ENCODE measurements around the gene MX2. TPM values are rescaled to one million over a fixed set of nuclear protein-coding genes. Genes with fewer than 3 reads are reported as not detected.

The MX2 gene
- total and polyA plus RNA-seq, 4 donors = 0.69 to 4.7 (median 2.2) TPM

DNA sequence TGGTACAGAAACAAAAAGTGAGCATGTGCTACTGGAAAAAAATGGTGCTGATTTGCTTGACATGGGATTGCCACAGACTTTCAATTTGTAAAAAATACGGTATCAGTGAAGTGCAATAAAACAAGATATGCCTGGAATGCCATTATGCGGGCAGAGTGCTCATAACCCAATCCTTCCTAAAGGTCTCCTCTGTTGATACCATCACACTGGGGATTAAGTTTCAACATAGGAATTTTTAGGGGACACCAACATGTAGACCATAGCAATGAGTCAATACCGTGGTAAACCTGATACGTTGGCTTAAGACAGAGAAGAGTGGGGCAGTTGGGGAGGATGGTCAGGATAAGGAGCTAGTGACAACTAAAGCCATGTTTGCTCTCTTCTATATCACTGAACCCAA is 84.8 kb downstream of the MX2 start:
- TF ChIP-seq SP1 (IDR thresholded peaks at IDR 0.05) (no peak), GABPA (IDR thresholded peaks at IDR 0.05 in 1 of 2, conservative IDR thresholded peaks at IDR 0.05 in 1 of 2) (no peak), HNF4A (conservative IDR thresholded peaks at IDR 0.05) (no peak), NR2F2 (IDR thresholded peaks at IDR 0.05) (no peak), YY1 (IDR thresholded peaks at IDR 0.05) (no peak), FOXA1 (IDR thresholded peaks at IDR 0.05) (no peak), TAF1 (conservative IDR thresholded peaks at IDR 0.05) (no peak), JUND (IDR thresholded peaks at IDR 0.05) (no peak), RAD21 (IDR thresholded peaks at IDR 0.05) (no peak), HNF4G (IDR thresholded peaks at IDR 0.05) (no peak), RXRA (IDR thresholded peaks at IDR 0.05) (no peak), FOXA2 (IDR thresholded peaks at IDR 0.05) (no peak), EGR1 (IDR thresholded peaks at IDR 0.05; ENCODE audit: low read depth in 2 of 2) (no peak)
- TF ChIP-seq, protein P1, sequence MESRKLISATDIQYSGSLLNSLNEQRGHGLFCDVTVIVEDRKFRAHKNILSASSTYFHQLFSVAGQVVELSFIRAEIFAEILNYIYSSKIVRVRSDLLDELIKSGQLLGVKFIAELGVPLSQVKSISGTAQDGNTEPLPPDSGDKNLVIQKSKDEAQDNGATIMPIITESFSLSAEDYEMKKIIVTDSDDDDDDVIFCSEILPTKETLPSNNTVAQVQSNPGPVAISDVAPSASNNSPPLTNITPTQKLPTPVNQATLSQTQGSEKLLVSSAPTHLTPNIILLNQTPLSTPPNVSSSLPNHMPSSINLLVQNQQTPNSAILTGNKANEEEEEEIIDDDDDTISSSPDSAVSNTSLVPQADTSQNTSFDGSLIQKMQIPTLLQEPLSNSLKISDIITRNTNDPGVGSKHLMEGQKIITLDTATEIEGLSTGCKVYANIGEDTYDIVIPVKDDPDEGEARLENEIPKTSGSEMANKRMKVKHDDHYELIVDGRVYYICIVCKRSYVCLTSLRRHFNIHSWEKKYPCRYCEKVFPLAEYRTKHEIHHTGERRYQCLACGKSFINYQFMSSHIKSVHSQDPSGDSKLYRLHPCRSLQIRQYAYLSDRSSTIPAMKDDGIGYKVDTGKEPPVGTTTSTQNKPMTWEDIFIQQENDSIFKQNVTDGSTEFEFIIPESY (IDR thresholded peaks at IDR 0.05) = no peak
- TF ChIP-seq, protein P2, sequence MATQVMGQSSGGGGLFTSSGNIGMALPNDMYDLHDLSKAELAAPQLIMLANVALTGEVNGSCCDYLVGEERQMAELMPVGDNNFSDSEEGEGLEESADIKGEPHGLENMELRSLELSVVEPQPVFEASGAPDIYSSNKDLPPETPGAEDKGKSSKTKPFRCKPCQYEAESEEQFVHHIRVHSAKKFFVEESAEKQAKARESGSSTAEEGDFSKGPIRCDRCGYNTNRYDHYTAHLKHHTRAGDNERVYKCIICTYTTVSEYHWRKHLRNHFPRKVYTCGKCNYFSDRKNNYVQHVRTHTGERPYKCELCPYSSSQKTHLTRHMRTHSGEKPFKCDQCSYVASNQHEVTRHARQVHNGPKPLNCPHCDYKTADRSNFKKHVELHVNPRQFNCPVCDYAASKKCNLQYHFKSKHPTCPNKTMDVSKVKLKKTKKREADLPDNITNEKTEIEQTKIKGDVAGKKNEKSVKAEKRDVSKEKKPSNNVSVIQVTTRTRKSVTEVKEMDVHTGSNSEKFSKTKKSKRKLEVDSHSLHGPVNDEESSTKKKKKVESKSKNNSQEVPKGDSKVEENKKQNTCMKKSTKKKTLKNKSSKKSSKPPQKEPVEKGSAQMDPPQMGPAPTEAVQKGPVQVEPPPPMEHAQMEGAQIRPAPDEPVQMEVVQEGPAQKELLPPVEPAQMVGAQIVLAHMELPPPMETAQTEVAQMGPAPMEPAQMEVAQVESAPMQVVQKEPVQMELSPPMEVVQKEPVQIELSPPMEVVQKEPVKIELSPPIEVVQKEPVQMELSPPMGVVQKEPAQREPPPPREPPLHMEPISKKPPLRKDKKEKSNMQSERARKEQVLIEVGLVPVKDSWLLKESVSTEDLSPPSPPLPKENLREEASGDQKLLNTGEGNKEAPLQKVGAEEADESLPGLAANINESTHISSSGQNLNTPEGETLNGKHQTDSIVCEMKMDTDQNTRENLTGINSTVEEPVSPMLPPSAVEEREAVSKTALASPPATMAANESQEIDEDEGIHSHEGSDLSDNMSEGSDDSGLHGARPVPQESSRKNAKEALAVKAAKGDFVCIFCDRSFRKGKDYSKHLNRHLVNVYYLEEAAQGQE (IDR thresholded peaks at IDR 0.05) = no peak
- TF ChIP-seq, protein P3, sequence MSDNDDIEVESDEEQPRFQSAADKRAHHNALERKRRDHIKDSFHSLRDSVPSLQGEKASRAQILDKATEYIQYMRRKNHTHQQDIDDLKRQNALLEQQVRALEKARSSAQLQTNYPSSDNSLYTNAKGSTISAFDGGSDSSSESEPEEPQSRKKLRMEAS (IDR thresholded peaks at IDR 0.05) = no peak
- TF ChIP-seq, protein P4, sequence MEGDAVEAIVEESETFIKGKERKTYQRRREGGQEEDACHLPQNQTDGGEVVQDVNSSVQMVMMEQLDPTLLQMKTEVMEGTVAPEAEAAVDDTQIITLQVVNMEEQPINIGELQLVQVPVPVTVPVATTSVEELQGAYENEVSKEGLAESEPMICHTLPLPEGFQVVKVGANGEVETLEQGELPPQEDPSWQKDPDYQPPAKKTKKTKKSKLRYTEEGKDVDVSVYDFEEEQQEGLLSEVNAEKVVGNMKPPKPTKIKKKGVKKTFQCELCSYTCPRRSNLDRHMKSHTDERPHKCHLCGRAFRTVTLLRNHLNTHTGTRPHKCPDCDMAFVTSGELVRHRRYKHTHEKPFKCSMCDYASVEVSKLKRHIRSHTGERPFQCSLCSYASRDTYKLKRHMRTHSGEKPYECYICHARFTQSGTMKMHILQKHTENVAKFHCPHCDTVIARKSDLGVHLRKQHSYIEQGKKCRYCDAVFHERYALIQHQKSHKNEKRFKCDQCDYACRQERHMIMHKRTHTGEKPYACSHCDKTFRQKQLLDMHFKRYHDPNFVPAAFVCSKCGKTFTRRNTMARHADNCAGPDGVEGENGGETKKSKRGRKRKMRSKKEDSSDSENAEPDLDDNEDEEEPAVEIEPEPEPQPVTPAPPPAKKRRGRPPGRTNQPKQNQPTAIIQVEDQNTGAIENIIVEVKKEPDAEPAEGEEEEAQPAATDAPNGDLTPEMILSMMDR (IDR thresholded peaks at IDR 0.05; ENCODE audit: low read depth, low read length, missing input control) = no peak
- TF ChIP-seq, protein P5, sequence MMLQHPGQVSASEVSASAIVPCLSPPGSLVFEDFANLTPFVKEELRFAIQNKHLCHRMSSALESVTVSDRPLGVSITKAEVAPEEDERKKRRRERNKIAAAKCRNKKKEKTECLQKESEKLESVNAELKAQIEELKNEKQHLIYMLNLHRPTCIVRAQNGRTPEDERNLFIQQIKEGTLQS (IDR thresholded peaks at IDR 0.05) = no peak
- DNase-seq (ENCODE audit: low spot score) = no peak
- WGBS = 97% methylated on average over 4 of the region's 4 CpGs
- Histone ChIP-seq H3K4me3 (ENCODE audit: low read depth in 1 of 3, low read length in 3 of 3) (no peak overlapping the region), H3K4me1 (ENCODE audit: control insufficient read depth in 4 of 4, insufficient read depth in 4 of 4, low read length in 3 of 4) (no peaks in the 10 kb centered on the region), H3K9me3 (ENCODE audit: control insufficient read depth in 4 of 4, low read length in 3 of 4) (no peaks in the 10 kb centered on the region), H3K27me3 (ENCODE audit: control insufficient read depth in 4 of 4, insufficient read depth in 4 of 4, low read length in 3 of 4) (no peaks in the 10 kb centered on the region), H3K27ac (ENCODE audit: low read depth in 1 of 2, low read length in 2 of 2) (no peak overlapping the region), H3K9ac (ENCODE audit: low read depth in 1 of 2, low read length in 2 of 2) (no peak overlapping the region), H3K36me3 (ENCODE audit: control insufficient read depth in 4 of 4, insufficient read depth in 3 of 4, low read depth in 1 of 4, low read length in 3 of 4) (peaks cover 22 to 66% (median 48%) of the 10 kb centered on the region in 4 donors)
